HEK293 (cell line): ENCODE measurements around the gene LRRTM4.

ENCODE experiments used
- ZBTB20 ChIP-seq: fragments of 450-650 bp; formaldehyde crosslinking; IDR thresholded peaks from 2 replicates; pipeline ENCODE4 v1.5.1; 2016; ENCODE audit warnings: missing biosample characterization, missing genetic modification characterization
- ZNF274 ChIP-seq, 2 experiments: fragments of 200-500 bp in 1 of 2; fragments of 450-650 bp in 1 of 2; sonication (Bioruptor generic) in 1 of 2; formaldehyde crosslinking in 1 of 2; IDR thresholded peaks; 2 replicates each; pipeline versions ENCODE4 v1.5.1 to v1.6.1; 2014 to 2016; ENCODE audit warnings: borderline replicate concordance in 1 of 2, inconsistent platforms in 1 of 2, low read length in 1 of 2, missing biosample characterization in 1 of 2, missing genetic modification characterization in 1 of 2

- no peak for TF ChIP-seq ZNF274 (IDR thresholded peaks at IDR 0.05; ENCODE audit: low read length)
- no peak for TF ChIP-seq ZNF274 (tag by site-specific recombination; IDR thresholded peaks at IDR 0.05; ENCODE audit: borderline replicate concordance)
- TF ChIP-seq ZBTB20 (tag by site-specific recombination), result no peak
Measured at GRCh38 chr2:77328134-77328931, 193.8 kb downstream of the LRRTM4 start.
